ENCODE measurements around the gene CYREN. TPM values are rescaled to one million over a fixed set of nuclear protein-coding genes. Genes with fewer than 3 reads are reported as not detected.

Gene CYREN
- total and polyA plus RNA-seq, 2 of the 13 experiments (the other 11 are each of a cell fraction or from before 2014, with no cell fraction given), result 20.7 to 60.7 TPM

DNA sequence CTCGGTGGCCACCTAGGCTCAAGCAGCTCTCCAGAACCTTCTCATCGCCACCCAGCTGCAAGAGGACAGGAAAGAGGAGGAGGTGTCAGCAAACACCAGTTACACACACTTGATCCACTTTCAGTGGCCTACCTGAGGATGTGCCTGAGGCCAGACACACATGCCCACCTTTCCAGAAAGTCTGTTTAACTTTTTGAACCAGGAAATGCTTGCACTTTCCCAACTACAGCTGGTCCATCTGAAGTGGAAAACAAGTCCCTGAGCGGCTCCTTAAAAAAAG is 15.7 kb upstream of the CYREN start:
- Histone ChIP-seq H3K4me3 (replicated peaks in 1 of 3; ENCODE audit: insufficient read depth in 1 of 3, low read depth in 2 of 3, low read length in 3 of 3) (no peak overlapping the region), H3K79me2 (ENCODE audit: insufficient read depth, low read length) (no peaks in the 10 kb centered on the region), H2AFZ (ENCODE audit: low read length) (no peak overlapping the region), H3K4me1 (ENCODE audit: insufficient read depth, low read length) (no peaks in the 10 kb centered on the region), H3K27ac (ENCODE audit: extremely low read length, insufficient read depth, low read length) (no peak overlapping the region), H3K27me3 (ENCODE audit: control insufficient read depth in 1 of 2, insufficient read depth in 2 of 2, low read length in 2 of 2) (no peaks in the 10 kb centered on the region), H3K36me3 (replicated peaks in 1 of 2; ENCODE audit: control insufficient read depth in 1 of 2, insufficient read depth in 2 of 2, low read length in 2 of 2) (peaks cover 10 to 57% of the 10 kb centered on the region in 2 experiments), H4K20me1 (ENCODE audit: insufficient read depth, low read length) (no peaks in the 10 kb centered on the region), H3K9me3 (ENCODE audit: low read length) (peaks cover 6% of the 10 kb centered on the region), H3K4me2 (ENCODE audit: low read depth, low read length) (no peak overlapping the region), H3K9ac (ENCODE audit: insufficient read depth, low read depth, low read length) (no peak overlapping the region)
- POLR2A ChIA-PET, result no interaction called here
- no peak for FAIRE-seq
- in situ Hi-C loops (cut with HindIII; ENCODE audit: extremely low pct_ligation_motif_present, low pct_unique_long_range_greater_than_20kb) (no loop called here), intact Hi-C loops (cut with micrococcal nuclease; ENCODE audit: unreplicated experiment) (no loop called here)
- WGBS (ENCODE audit: low lambda C conversion rate), result 100% methylated on average over 3 of the region's 3 CpGs
- no peak for DNase-seq (ENCODE audit: low spot score)
- no TSS peak for BruUV-seq (replicated peaks)
- no peak for TF ChIP-seq ELF4 (CRISPR knock-in tag; IDR thresholded peaks at IDR 0.05; ENCODE audit: borderline replicate concordance)
- TF ChIP-seq, protein P1, sequence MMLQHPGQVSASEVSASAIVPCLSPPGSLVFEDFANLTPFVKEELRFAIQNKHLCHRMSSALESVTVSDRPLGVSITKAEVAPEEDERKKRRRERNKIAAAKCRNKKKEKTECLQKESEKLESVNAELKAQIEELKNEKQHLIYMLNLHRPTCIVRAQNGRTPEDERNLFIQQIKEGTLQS (CRISPR knock-in tag; IDR thresholded peaks at IDR 0.05), result no peak
- no peak for TF ChIP-seq ZNF737 (CRISPR knock-in tag; IDR thresholded peaks at IDR 0.05; ENCODE audit: borderline replicate concordance)
- TF ChIP-seq RNF2 (conservative IDR thresholded peaks at IDR 0.05; ENCODE audit: low read depth), result no peak
- TF ChIP-seq MEF2D (CRISPR knock-in tag; IDR thresholded peaks at IDR 0.05), result no peak
- no peak for TF ChIP-seq JUND (CRISPR knock-in tag; IDR thresholded peaks at IDR 0.05)
- CTCF ChIA-PET (ENCODE audit: low intra/inter-chr PET ratio, low total read pairs), result no interaction called here
- ATAC-seq, result no peak

DNA sequence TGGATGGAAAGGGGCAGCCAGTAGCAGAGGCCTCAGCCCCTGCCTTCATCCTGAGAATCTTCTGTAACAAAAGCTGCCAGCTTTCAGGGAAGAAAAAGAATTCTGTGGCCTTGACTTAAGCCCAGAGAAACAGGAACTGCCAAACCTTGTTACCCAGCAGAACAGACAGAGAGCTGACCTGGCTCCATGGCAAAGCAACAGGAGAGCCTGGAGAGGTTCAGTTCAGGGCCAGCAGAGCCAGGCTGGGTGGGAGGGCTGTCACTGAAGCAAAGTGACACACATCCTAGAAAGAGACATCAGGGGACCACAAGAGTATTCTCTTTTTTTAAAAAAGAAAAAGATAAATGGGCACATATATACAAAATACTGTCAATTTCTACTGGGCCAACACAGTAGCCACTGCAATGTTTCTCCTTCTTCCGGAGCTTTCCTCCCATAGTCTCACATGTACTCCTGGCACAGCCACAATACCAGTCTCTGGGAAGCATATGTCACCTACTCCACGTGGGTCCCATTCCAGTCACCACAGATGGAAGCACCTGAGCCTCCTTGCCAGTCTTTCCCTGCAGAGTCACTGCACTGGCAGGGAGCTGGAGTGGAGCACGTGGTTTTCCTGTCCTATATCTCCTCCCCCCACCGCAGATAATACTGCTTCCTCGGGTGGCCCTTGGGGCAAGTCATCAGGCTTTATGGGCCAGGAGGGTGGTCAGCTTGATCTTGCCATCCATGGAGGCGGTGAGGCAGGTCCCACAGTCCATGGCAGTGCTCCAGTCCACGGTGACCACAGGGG is 15.2 kb upstream of the CYREN start:
- DNase-seq (ENCODE audit: low spot score) (no peak), ATAC-seq (no peak; the same call in 1 of the 3 replicates), FAIRE-seq (no peak)
- POLR2A ChIA-PET, result interaction anchor here (1.3 kb wide), 1 partner anchor 14 kb away, joined by 3 read pairs; no protein-coding TSS in a partner anchor
- Histone ChIP-seq H3K27me3 (ENCODE audit: control insufficient read depth in 1 of 2, insufficient read depth in 2 of 2, low read length in 2 of 2) (no peaks in the 10 kb centered on the region), H3K27ac (ENCODE audit: extremely low read length, insufficient read depth, low read length) (no peak overlapping the region), H3K4me1 (ENCODE audit: insufficient read depth, low read length) (no peaks in the 10 kb centered on the region), H3K79me2 (ENCODE audit: insufficient read depth, low read length) (no peaks in the 10 kb centered on the region), H2AFZ (ENCODE audit: low read length) (no peak overlapping the region), H3K9me3 (ENCODE audit: low read length) (peaks cover 11% of the 10 kb centered on the region), H3K9ac (ENCODE audit: insufficient read depth, low read depth, low read length) (no peak overlapping the region), H3K4me2 (ENCODE audit: low read depth, low read length) (no peak overlapping the region), H3K36me3 (replicated peaks in 1 of 2; ENCODE audit: control insufficient read depth in 1 of 2, insufficient read depth in 2 of 2, low read length in 2 of 2) (peaks cover 12 to 62% of the 10 kb centered on the region in 2 experiments), H4K20me1 (ENCODE audit: insufficient read depth, low read length) (no peaks in the 10 kb centered on the region), H3K4me3 (replicated peaks in 1 of 3; ENCODE audit: insufficient read depth in 1 of 3, low read depth in 2 of 3, low read length in 3 of 3) (no peak overlapping the region)
- 85% methylated on average over 7 of the region's 7 CpGs for WGBS (ENCODE audit: low lambda C conversion rate)
- intact Hi-C loops (cut with micrococcal nuclease; ENCODE audit: unreplicated experiment) (no loop called here), in situ Hi-C loops (cut with HindIII; ENCODE audit: extremely low pct_ligation_motif_present, low pct_unique_long_range_greater_than_20kb) (no loop called here)
- no peak for TF ChIP-seq ZNF598 (CRISPR knock-in tag; IDR thresholded peaks at IDR 0.05; ENCODE audit: borderline replicate concordance)
- TF ChIP-seq, protein P2, sequence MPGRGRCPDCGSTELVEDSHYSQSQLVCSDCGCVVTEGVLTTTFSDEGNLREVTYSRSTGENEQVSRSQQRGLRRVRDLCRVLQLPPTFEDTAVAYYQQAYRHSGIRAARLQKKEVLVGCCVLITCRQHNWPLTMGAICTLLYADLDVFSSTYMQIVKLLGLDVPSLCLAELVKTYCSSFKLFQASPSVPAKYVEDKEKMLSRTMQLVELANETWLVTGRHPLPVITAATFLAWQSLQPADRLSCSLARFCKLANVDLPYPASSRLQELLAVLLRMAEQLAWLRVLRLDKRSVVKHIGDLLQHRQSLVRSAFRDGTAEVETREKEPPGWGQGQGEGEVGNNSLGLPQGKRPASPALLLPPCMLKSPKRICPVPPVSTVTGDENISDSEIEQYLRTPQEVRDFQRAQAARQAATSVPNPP (CRISPR knock-in tag; IDR thresholded peaks at IDR 0.05), result no peak
- TF ChIP-seq, protein P3, sequence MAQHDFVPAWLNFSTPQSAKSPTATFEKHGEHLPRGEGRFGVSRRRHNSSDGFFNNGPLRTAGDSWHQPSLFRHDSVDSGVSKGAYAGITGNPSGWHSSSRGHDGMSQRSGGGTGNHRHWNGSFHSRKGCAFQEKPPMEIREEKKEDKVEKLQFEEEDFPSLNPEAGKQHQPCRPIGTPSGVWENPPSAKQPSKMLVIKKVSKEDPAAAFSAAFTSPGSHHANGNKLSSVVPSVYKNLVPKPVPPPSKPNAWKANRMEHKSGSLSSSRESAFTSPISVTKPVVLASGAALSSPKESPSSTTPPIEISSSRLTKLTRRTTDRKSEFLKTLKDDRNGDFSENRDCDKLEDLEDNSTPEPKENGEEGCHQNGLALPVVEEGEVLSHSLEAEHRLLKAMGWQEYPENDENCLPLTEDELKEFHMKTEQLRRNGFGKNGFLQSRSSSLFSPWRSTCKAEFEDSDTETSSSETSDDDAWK (CRISPR knock-in tag; IDR thresholded peaks at IDR 0.05), result no peak
- TF ChIP-seq NFE2 (CRISPR knock-in tag; IDR thresholded peaks at IDR 0.05), result no peak
- TF ChIP-seq POLR2AphosphoS5 (IDR thresholded peaks at IDR 0.05; ENCODE audit: low read depth, low read length), result 0 out of 2 replicates have a peak, but pooled peaks have one; percentile 18
- peak; percentile 72 for TF ChIP-seq RBM22 (optimal IDR thresholded peaks at IDR 0.05; ENCODE audit: low read length)
- BruUV-seq (replicated peaks), result no TSS peak
- CTCF ChIA-PET (ENCODE audit: low intra/inter-chr PET ratio, low total read pairs), result no interaction called here
